ENCODE measurements around the gene U2AF1L4. TPM values are rescaled to one million over a fixed set of nuclear protein-coding genes. Genes with fewer than 3 reads are reported as not detected.
A peak's percentile ranks its signal among the peaks of the same experiment; 100 is the strongest.

Gene U2AF1L4
- total and polyA plus RNA-seq, 10 of the 15 experiments (the other 5 are each of a cell fraction or from before 2014, with no cell fraction given), result 7.9 to 21.6 (median 15.1) TPM

DNA sequence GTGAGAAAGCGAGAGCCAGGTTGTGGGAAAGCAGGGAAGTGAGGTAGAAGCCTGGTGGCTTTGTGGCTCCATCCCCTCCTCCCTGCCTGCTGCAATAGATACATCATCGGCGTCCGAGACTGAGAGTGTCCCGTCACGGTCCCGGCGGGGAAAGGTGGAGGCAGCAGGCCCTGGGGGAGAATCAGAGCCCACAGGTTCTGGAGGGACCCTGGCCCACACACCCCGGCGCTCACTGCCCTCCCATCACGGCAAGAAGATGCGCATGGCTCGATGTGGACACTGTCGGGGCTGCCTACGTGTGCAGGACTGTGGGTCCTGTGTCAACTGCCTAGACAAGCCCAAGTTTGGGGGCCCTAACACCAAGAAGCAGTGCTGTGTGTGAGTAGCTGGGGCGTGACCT is 22.3 kb downstream of the U2AF1L4 start:
- ChIA-PET SMC1A (ENCODE audit: uncharacterized antibody, unreplicated experiment) (interaction anchor here (1.0 kb wide), 1 partner anchor 28 kb away, joined by 4 read pairs; no protein-coding TSS in a partner anchor), CTCF (no interaction called here), RAD21 (ENCODE audit: unreplicated experiment) (no interaction called here), POLR2A (no interaction called here)
- in situ Hi-C loops (cut with MboI) (no loop called here), intact Hi-C loops (cut with micrococcal nuclease; ENCODE audit: unreplicated experiment) (no loop called here)
- Histone ChIP-seq H3K4me2 (ENCODE audit: control insufficient read depth, insufficient read depth) (no peak overlapping the region), H3K36me3 (ENCODE audit: control insufficient read depth in 2 of 2, insufficient read depth in 2 of 2, low read length in 1 of 2) (peaks cover 27 to 37% of the 10 kb centered on the region in 2 experiments), H2AFZ (ENCODE audit: control insufficient read depth, low read depth, low read length) (no peak overlapping the region), H3K9ac (ENCODE audit: control insufficient read depth, insufficient read depth, low read length) (no peak overlapping the region), H3K9me3 (replicated peaks; ENCODE audit: control insufficient read depth, insufficient read depth, low read length) (no peaks in the 10 kb centered on the region), H4K20me1 (ENCODE audit: control insufficient read depth, insufficient read depth) (no peaks in the 10 kb centered on the region; the same call in 1 of the 2 replicates), H3K27ac (ENCODE audit: control insufficient read depth, insufficient read depth) (no peak overlapping the region), H3K4me1 (ENCODE audit: control insufficient read depth, insufficient read depth, low read length) (peaks cover 10% of the 10 kb centered on the region), H3K79me2 (ENCODE audit: control insufficient read depth, insufficient read depth, low read length) (peaks cover 19% of the 10 kb centered on the region), H3K27me3 (replicated peaks in 1 of 2; ENCODE audit: control insufficient read depth in 2 of 2, insufficient read depth in 2 of 2, low read length in 1 of 2) (no peaks in the 10 kb centered on the region), H3K4me3 (no peak overlapping the region)
- DNase-seq (ENCODE audit: low read depth, low spot score) (no peak), FAIRE-seq (no peak), ATAC-seq (no peak)
- TF ChIP-seq POLR2A (IDR thresholded peaks at IDR 0.05; ENCODE audit: low read depth, low read length), result peak; percentile 13; the same call in 1 of the 2 replicates
- no peak for TF ChIP-seq NR2C2 (IDR thresholded peaks at IDR 0.05; ENCODE audit: borderline replicate concordance, control insufficient read depth, insufficient read length, low read depth)
- TSS peak; percentile 9 for BruUV-seq (replicated peaks)
- WGBS (ENCODE audit: insufficient coverage, insufficient replicate concordance, low lambda C conversion rate, missing lambda C conversion rate), result 96% methylated on average over 16 of the region's 16 CpGs

- no TSS peak for BruUV-seq (replicated peaks)
- H3K4me2 ChIP-seq (ENCODE audit: control insufficient read depth, insufficient read depth), result no peak overlapping the region
- in situ Hi-C loops (cut with MboI) (no loop called here), intact Hi-C loops (cut with micrococcal nuclease; ENCODE audit: unreplicated experiment) (no loop called here)
- no peaks in the 10 kb centered on the region for H3K27me3 ChIP-seq (replicated peaks in 1 of 2; ENCODE audit: control insufficient read depth in 2 of 2, insufficient read depth in 2 of 2, low read length in 1 of 2)
- no peak for ATAC-seq
- ChIA-PET SMC1A (ENCODE audit: uncharacterized antibody, unreplicated experiment) (no interaction called here), CTCF (no interaction called here), RAD21 (ENCODE audit: unreplicated experiment) (no interaction called here), POLR2A (no interaction called here)
- no peak overlapping the region for H2AFZ ChIP-seq (ENCODE audit: control insufficient read depth, low read depth, low read length)
- H4K20me1 ChIP-seq (ENCODE audit: control insufficient read depth, insufficient read depth), result no peaks in the 10 kb centered on the region; the same call in 1 of the 2 replicates
- H3K36me3 ChIP-seq (ENCODE audit: control insufficient read depth in 2 of 2, insufficient read depth in 2 of 2, low read length in 1 of 2), result peaks cover 27 to 37% of the 10 kb centered on the region in 2 experiments
- 100% methylated on average over 14 of the region's 14 CpGs for WGBS (ENCODE audit: insufficient coverage, insufficient replicate concordance, low lambda C conversion rate, missing lambda C conversion rate)
- FAIRE-seq, result no peak
- no peak overlapping the region for H3K9ac ChIP-seq (ENCODE audit: control insufficient read depth, insufficient read depth, low read length)
- no peaks in the 10 kb centered on the region for H3K9me3 ChIP-seq (replicated peaks; ENCODE audit: control insufficient read depth, insufficient read depth, low read length)
- no peak overlapping the region for H3K27ac ChIP-seq (ENCODE audit: control insufficient read depth, insufficient read depth)
- no peak overlapping the region for H3K4me3 ChIP-seq
- H3K4me1 ChIP-seq (ENCODE audit: control insufficient read depth, insufficient read depth, low read length), result peaks cover 10% of the 10 kb centered on the region
- DNase-seq (ENCODE audit: low read depth, low spot score), result no peak
- peaks cover 19% of the 10 kb centered on the region for H3K79me2 ChIP-seq (ENCODE audit: control insufficient read depth, insufficient read depth, low read length)
- TF ChIP-seq TARDBP (IDR thresholded peaks at IDR 0.05; ENCODE audit: borderline replicate concordance) (no peak), ATF7 (IDR thresholded peaks at IDR 0.05; ENCODE audit: low read depth) (no peak), NFXL1 (IDR thresholded peaks at IDR 0.05; ENCODE audit: borderline replicate concordance) (no peak), ESRRA (IDR thresholded peaks at IDR 0.05; ENCODE audit: low read length) (no peak)
- TF ChIP-seq, protein P1, sequence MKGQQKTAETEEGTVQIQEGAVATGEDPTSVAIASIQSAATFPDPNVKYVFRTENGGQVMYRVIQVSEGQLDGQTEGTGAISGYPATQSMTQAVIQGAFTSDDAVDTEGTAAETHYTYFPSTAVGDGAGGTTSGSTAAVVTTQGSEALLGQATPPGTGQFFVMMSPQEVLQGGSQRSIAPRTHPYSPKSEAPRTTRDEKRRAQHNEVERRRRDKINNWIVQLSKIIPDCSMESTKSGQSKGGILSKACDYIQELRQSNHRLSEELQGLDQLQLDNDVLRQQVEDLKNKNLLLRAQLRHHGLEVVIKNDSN (IDR thresholded peaks at IDR 0.05; ENCODE audit: borderline replicate concordance, extremely low read length, insufficient read depth, low read depth, low read length), result no peak
- TF ChIP-seq, protein P2, sequence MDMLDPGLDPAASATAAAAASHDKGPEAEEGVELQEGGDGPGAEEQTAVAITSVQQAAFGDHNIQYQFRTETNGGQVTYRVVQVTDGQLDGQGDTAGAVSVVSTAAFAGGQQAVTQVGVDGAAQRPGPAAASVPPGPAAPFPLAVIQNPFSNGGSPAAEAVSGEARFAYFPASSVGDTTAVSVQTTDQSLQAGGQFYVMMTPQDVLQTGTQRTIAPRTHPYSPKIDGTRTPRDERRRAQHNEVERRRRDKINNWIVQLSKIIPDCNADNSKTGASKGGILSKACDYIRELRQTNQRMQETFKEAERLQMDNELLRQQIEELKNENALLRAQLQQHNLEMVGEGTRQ (IDR thresholded peaks at IDR 0.05; ENCODE audit: borderline replicate concordance, low read depth, low read length), result no peak
- TF ChIP-seq, protein P3, sequence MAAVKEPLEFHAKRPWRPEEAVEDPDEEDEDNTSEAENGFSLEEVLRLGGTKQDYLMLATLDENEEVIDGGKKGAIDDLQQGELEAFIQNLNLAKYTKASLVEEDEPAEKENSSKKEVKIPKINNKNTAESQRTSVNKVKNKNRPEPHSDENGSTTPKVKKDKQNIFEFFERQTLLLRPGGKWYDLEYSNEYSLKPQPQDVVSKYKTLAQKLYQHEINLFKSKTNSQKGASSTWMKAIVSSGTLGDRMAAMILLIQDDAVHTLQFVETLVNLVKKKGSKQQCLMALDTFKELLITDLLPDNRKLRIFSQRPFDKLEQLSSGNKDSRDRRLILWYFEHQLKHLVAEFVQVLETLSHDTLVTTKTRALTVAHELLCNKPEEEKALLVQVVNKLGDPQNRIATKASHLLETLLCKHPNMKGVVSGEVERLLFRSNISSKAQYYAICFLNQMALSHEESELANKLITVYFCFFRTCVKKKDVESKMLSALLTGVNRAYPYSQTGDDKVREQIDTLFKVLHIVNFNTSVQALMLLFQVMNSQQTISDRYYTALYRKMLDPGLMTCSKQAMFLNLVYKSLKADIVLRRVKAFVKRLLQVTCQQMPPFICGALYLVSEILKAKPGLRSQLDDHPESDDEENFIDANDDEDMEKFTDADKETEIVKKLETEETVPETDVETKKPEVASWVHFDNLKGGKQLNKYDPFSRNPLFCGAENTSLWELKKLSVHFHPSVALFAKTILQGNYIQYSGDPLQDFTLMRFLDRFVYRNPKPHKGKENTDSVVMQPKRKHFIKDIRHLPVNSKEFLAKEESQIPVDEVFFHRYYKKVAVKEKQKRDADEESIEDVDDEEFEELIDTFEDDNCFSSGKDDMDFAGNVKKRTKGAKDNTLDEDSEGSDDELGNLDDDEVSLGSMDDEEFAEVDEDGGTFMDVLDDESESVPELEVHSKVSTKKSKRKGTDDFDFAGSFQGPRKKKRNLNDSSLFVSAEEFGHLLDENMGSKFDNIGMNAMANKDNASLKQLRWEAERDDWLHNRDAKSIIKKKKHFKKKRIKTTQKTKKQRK (IDR thresholded peaks at IDR 0.05; ENCODE audit: low read depth, low read length), result no peak
- TF ChIP-seq, protein P4, sequence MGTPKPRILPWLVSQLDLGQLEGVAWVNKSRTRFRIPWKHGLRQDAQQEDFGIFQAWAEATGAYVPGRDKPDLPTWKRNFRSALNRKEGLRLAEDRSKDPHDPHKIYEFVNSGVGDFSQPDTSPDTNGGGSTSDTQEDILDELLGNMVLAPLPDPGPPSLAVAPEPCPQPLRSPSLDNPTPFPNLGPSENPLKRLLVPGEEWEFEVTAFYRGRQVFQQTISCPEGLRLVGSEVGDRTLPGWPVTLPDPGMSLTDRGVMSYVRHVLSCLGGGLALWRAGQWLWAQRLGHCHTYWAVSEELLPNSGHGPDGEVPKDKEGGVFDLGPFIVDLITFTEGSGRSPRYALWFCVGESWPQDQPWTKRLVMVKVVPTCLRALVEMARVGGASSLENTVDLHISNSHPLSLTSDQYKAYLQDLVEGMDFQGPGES (IDR thresholded peaks at IDR 0.05), result no peak
Observed at GRCh38 chr19:35722461-35722860, 22.8 kb downstream of the U2AF1L4 start.

All from GM12878 (cell line).